ENCODE results near the gene OR7A17. TPM values are rescaled to one million over a fixed set of nuclear protein-coding genes. Genes with fewer than 3 reads are reported as not detected.

Gene OR7A17
- total RNA-seq (2014; rRNA removed) (not detected in 2 replicates), Bru-seq, nascent RNA (not detected), BruChase-seq, experiment 1, labeled RNA remaining after a 6-hour chase (percentile 8 among the genes with signal in this experiment), BruChase-seq, experiment 2, labeled RNA remaining after a 2-hour chase (not detected)
- long read RNA-seq, result 0 reads

DNA sequence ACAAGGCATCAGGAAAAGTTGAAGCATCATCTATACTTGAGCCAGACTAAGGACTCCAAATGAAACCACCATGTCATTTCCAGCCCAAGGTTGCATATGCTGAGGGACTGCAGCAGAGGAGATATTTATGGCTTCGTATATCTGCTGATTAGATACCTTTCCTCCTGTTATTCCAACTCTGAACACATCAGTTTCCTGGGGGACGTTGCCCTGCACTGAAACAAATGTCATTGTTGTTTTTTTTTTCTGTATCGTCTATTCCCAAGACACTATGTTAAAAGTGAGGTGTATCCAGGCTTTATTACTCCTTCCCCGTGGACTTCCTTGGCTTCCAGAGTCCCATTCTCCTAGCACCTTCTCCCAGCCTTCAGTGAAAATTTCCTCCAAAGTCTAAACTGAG lies at the start of gene OR7A17:
Gene OR7A17 (minus strand): TSS at position 101 of the 400 bp plus-strand sequence. CDS start 4,777 bp downstream, outside the sequence.
- TF ChIP-seq EZH2 (IDR thresholded peaks at IDR 0.05; ENCODE audit: low read length, unreplicated experiment) (no peak), EZH2phosphoT487 (IDR thresholded peaks at IDR 0.05; ENCODE audit: borderline replicate concordance, low read length) (no peak)
- TF ChIP-seq, protein P1, sequence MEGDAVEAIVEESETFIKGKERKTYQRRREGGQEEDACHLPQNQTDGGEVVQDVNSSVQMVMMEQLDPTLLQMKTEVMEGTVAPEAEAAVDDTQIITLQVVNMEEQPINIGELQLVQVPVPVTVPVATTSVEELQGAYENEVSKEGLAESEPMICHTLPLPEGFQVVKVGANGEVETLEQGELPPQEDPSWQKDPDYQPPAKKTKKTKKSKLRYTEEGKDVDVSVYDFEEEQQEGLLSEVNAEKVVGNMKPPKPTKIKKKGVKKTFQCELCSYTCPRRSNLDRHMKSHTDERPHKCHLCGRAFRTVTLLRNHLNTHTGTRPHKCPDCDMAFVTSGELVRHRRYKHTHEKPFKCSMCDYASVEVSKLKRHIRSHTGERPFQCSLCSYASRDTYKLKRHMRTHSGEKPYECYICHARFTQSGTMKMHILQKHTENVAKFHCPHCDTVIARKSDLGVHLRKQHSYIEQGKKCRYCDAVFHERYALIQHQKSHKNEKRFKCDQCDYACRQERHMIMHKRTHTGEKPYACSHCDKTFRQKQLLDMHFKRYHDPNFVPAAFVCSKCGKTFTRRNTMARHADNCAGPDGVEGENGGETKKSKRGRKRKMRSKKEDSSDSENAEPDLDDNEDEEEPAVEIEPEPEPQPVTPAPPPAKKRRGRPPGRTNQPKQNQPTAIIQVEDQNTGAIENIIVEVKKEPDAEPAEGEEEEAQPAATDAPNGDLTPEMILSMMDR (conservative IDR thresholded peaks at IDR 0.05; ENCODE audit: low read depth, low read length), result no peak
- no TSS peak for BruUV-seq (replicated peaks)
- ChIA-PET POLR2A (ENCODE audit: unreplicated experiment) (no interaction called here), CTCF (no interaction called here)
- H3K27me3 ChIP-seq (ENCODE audit: low read length), result peaks cover 41% of the 10 kb centered on the region
- no peak within 1 kb of the TSS for H3K4me3 ChIP-seq (ENCODE audit: low read length)
- ATAC-seq (no peak), DNase-seq (no peak)
- no peak within 1 kb of the TSS for H2AFZ ChIP-seq (ENCODE audit: low read length)
- H3K36me3 ChIP-seq (ENCODE audit: low read depth, low read length), result no peaks in the 10 kb centered on the region
- H3K27ac ChIP-seq (ENCODE audit: low read length), result no peak within 1 kb of the TSS
- intact Hi-C loops (cut with micrococcal nuclease), result no loop called here
- H3K79me2 ChIP-seq (ENCODE audit: low read length), result no peaks in the 10 kb centered on the region
- H3K9ac ChIP-seq (ENCODE audit: low read length), result no peak within 1 kb of the TSS
- H3K9me3 ChIP-seq (ENCODE audit: low read length), result no peaks in the 10 kb centered on the region
- no peaks in the 10 kb centered on the region for H3K9me2 ChIP-seq (replicated peaks; ENCODE audit: low read length)
- H3F3A ChIP-seq (ENCODE audit: low read length, unreplicated experiment), result no peaks in the 10 kb centered on the region
- no peaks in the 10 kb centered on the region for H4K20me1 ChIP-seq (ENCODE audit: low read length)
- no peak within 1 kb of the TSS for H3K4me2 ChIP-seq (ENCODE audit: low read length)
- peaks cover 17% of the 10 kb centered on the region for H3K4me1 ChIP-seq (ENCODE audit: insufficient read depth, low read length)

DNA sequence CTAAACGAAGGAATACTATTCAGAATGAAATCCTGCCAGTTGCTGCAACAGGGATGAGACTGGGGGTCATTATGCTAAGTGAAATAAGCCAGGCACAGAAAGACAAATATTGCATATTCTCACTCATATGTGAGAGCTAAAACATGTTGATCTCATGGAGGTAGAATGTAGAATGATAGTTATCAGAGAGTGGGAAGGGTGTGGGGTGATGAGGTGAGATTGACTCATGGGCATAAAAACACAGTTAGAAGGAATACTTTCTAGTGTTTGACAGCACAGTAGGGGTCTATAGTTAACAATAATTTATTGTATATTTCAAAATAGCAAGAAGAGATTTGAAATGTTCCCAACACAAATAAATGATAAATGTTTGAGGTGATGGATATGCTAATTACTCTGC lies 47.6 kb upstream of the OR7A17 start:
- Histone ChIP-seq H3K27ac (ENCODE audit: low read length) (no peak overlapping the region), H3K36me3 (ENCODE audit: low read depth, low read length) (no peaks in the 10 kb centered on the region), H3K4me3 (ENCODE audit: low read length) (no peak overlapping the region), H2AFZ (ENCODE audit: low read length) (no peak overlapping the region), H3K4me2 (ENCODE audit: low read length) (no peak overlapping the region), H3K27me3 (ENCODE audit: low read length) (peaks cover 5% of the 10 kb centered on the region; the same call in 1 of the 2 replicates), H3K9me2 (replicated peaks; ENCODE audit: low read length) (no peaks in the 10 kb centered on the region), H3K9me3 (ENCODE audit: low read length) (no peaks in the 10 kb centered on the region), H3K4me1 (ENCODE audit: insufficient read depth, low read length) (no peaks in the 10 kb centered on the region), H3K9ac (ENCODE audit: low read length) (no peak overlapping the region), H4K20me1 (ENCODE audit: low read length) (no peaks in the 10 kb centered on the region), H3K79me2 (ENCODE audit: low read length) (no peaks in the 10 kb centered on the region), H3F3A (ENCODE audit: low read length, unreplicated experiment) (no peaks in the 10 kb centered on the region)
- ChIA-PET CTCF (no interaction called here), POLR2A (ENCODE audit: unreplicated experiment) (no interaction called here)
- ATAC-seq (peak; percentile 50; the same call in 1 of the 2 replicates), DNase-seq (peak; percentile 40)
- BruUV-seq (replicated peaks), result no TSS peak
- intact Hi-C loops (cut with micrococcal nuclease), result no loop called here
- no peak for TF ChIP-seq EZH2phosphoT487 (IDR thresholded peaks at IDR 0.05; ENCODE audit: borderline replicate concordance, low read length)
- TF ChIP-seq EZH2 (IDR thresholded peaks at IDR 0.05; ENCODE audit: low read length, unreplicated experiment), result no peak
- TF ChIP-seq, protein P1 (conservative IDR thresholded peaks at IDR 0.05; ENCODE audit: low read depth, low read length), result no peak

DNA sequence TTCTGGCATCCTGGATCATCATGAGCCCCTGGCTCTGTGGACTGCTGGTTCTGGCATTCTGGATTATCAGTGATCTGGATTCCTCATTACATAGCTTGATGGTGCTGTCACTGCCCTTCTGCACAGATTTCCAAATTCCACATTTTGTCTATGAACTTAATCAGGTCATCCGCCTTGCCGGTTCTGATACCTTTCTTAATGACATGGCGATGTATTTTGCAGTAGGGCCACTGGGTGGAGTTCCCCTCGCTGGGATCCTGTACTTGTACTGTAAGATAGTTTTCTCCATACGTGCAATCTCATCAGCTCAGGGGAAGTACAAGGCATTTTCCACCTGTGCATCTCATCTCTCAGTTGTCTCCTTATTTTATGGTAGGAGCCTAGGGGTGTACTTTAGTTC lies 30.9 kb upstream of the OR7A17 start:
- H3K4me2 ChIP-seq (ENCODE audit: low read length), result no peak overlapping the region
- no TSS peak for BruUV-seq (replicated peaks)
- H4K20me1 ChIP-seq (ENCODE audit: low read length), result no peaks in the 10 kb centered on the region
- H3K9me2 ChIP-seq (replicated peaks; ENCODE audit: low read length), result no peaks in the 10 kb centered on the region
- no peaks in the 10 kb centered on the region for H3K9me3 ChIP-seq (ENCODE audit: low read length)
- no peaks in the 10 kb centered on the region for H3K79me2 ChIP-seq (ENCODE audit: low read length)
- H3F3A ChIP-seq (ENCODE audit: low read length, unreplicated experiment), result no peaks in the 10 kb centered on the region
- no peak overlapping the region for H2AFZ ChIP-seq (ENCODE audit: low read length)
- CTCF ChIA-PET, result interaction anchor here (0.6 to 1.0 kb wide), 2 partner anchors 108 to 175 kb away, joined by 4 to 5 read pairs; no protein-coding TSS in a partner anchor
- intact Hi-C loops (cut with micrococcal nuclease), result loop anchor here (5.0 kb wide), 1 partner anchor 110 kb away; no protein-coding TSS in a partner anchor
- peak; percentile 64 for DNase-seq
- no peaks in the 10 kb centered on the region for H3K36me3 ChIP-seq (ENCODE audit: low read depth, low read length)
- ATAC-seq, result peak; percentile 77
- TF ChIP-seq, protein P1 (conservative IDR thresholded peaks at IDR 0.05; ENCODE audit: low read depth, low read length), result peak; percentile 57
- TF ChIP-seq EZH2 (IDR thresholded peaks at IDR 0.05; ENCODE audit: low read length, unreplicated experiment), result no peak
- no peak for TF ChIP-seq EZH2phosphoT487 (IDR thresholded peaks at IDR 0.05; ENCODE audit: borderline replicate concordance, low read length)
- H3K27me3 ChIP-seq (ENCODE audit: low read length), result peaks cover 15% of the 10 kb centered on the region
- H3K4me3 ChIP-seq (ENCODE audit: low read length), result no peak overlapping the region
- no peaks in the 10 kb centered on the region for H3K4me1 ChIP-seq (ENCODE audit: insufficient read depth, low read length)
- POLR2A ChIA-PET (ENCODE audit: unreplicated experiment), result no interaction called here
- no peak overlapping the region for H3K9ac ChIP-seq (ENCODE audit: low read length)
- no peak overlapping the region for H3K27ac ChIP-seq (ENCODE audit: low read length)
